NCI-H524 treated with DMSO at 0.1 percent for 48 hours (cell line): ENCODE results near the gene SP3.

Experiments used
- DNase-seq: peaks from one replicate; lab custom pipeline; 2025; lab: John Stamatoyannopoulos, UW

SP3 gene

DNA sequence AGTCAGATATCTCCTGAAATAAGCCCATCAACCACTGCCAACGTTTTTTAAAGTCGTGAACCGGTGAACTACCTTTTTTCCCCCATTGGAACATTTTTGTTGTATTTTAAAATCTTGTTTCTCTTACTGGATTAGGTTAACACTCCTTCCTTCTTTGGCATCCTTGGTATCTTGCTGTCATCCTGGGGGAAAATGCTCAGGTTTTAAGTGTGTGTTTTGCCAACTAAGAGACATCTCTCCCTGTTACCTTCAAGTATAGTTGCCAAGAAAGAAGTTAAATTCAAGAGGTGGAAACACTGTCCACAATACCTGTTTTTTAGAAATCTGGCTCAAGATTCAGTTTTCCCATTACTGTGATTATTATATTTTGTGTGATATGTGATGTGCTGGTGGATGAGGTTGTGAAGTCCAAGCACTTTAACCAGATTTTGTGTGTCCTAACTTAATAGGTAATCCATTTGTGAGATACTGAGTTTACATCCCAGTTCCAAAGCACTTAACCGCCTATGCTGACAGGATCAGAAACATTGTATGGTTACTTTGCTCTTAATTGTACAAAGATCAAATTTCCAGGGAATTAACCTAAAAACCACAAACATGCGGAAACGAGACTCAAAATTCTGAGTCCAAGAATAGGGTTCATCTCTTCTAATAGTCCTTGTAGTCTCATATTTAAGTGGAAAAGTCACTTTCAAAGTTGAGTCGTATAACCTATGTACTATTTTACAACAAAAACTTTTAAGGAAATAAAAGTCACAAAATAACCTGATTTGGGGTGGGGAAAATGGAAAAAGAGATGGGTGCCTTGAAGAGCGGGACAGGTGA is 1.3 kb upstream of the SP3 start:
- DNase-seq = no peak

GRCh38 chr2:173964565-173965371 is 405 bp downstream of the SP3 start:
- DNase-seq = no peak

DNA sequence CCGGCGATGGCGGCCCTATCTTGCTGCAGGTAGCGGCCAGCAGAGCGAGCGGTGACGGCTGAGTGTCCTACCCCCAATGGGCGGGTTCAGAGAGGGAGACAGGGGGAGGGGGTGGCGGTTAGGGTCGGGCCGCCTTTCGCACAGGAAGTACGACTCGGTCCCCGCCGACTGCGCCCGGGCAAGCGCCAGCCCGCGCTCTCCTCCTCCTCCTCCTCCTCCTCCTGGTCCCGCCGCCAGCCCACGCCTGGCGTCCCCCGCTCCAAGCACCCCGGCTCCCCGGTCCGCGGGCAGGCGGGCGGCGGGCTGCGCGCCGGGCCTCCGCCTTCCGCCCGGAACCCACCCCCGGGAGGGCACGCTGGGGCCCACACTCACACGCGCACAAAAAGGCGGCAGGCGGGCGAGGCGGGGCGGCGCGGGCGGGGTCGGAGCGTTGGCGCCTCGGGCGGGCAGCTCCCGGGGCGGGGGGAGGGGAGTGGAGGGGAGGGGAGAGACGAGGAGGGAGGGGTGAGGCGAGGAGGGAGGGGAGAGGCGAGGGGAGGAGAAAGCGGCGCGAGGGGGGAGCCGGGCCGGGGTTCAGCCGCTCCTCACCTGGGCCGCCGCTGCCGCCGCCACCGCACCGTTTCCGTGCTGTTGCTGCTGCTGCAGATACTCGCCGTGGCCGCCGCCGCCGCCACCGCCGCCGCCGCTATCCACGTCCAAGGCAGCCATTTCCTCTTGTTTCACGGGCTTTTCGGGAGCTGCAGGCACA is 1.2 kb downstream of the SP3 start:
- DNase-seq = no peak

- no peak for DNase-seq
Measured at GRCh38 chr2:173963323-173963816, 1.8 kb downstream of the SP3 start.

GRCh38 chr2:173962583-173963110 is 2.5 kb downstream of the SP3 start:
- DNase-seq = no peak

- DNase-seq = no peak
Measured at GRCh38 chr2:173962031-173962430, 3.1 kb downstream of the SP3 start.

GRCh38 chr2:173961346-173961705 is 3.8 kb downstream of the SP3 start:
- no peak for DNase-seq

DNA sequence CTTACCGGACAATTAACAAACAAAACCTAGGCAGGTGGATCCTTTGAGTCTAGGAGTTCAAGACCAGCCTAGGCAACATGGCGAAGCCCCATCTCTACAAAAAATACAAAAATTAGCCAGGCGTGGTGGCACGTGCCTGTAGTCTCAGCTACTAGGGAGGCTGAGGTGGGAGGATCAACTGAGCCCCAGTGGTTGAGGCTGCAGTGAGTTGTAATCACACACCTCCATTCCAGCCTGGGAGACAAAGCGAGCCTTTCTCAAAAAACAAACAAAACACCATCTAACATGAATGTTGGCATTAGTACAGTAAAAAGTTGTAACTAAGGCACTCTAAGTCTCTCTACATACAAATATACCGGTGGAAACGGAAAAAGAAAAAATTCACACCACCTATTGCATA is 5.3 kb downstream of the SP3 start:
- DNase-seq = no peak

DNA sequence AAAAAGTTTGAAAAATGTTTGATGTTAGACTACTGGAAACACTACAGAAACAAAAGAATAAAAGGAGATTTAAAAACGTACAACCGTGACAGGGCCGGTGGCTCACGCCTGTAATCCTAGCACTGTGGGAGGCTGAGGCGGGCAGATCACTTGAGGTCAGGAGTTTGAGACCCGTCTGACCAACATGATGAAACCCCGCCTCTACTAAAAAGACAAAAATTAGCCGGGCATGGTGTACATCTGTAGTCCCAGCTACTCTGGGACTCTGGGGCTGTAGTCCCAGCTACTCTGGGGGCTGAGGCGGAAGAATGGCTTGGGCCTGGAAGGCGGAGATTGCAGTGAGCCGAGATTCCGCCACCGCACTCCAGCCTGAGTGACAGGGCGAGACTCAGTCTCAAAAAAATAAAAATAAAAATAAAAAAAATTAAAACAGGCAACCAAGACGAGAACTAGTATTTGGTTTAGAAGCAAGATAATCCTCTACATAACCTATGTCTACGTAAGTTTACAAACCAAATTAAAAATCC is 5.8 kb downstream of the SP3 start:
- DNase-seq = no peak

DNA sequence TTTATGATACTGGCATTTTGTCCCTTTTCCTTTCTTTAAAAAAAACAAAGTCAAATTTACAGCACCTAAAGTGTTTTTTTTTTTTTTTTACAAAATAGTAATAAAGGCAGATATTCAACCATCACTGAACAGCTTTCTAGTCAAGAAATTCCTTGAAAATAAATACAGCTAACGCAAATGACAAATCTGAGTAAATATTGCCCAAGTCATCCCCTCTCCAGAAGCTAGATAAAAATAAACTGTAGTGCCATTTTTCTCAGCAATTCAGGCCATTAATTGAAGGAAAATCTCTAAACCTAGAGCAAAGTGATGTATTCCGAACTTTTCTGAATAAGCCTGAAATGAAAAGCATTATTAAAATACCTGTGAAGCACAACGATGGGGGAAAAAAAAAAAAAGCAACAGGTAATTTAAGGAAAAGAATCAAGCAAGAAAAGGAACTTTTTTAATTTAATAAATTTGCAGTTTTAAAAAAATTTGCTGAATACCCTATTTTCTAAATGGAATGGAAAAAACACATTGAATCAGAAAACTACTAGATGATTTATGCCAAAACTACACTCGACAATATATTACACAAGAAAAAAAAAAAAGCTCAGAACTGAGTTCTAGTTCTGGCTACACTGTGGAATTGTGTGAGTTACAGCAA is 6.9 kb downstream of the SP3 start:
- no peak for DNase-seq

- DNase-seq = no peak
Measured at GRCh38 chr2:173957517-173957916, 7.7 kb downstream of the SP3 start.

DNA sequence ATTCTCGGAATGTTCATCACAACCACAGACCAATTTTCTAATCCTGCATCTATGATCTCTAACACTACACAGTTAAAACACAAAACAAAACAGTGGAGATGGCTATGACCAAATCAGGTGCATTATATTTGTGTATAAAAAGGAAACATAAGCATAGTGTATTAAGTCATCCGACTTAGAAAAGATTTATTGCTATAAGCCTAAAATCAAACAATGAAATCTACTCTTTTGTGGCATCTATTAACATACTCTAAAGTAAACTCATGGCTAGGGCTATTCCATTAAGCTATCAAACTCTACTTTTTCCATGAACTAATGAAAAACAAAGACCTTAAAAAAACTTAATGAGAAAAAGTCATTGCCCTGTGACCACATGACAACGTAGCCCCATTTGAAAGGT is 8.7 kb downstream of the SP3 start:
- DNase-seq = no peak

- no peak for DNase-seq
Measured at GRCh38 chr2:173955867-173956266, 9.3 kb downstream of the SP3 start.

- DNase-seq = no peak
Measured at GRCh38 chr2:173955004-173955403, 10.2 kb downstream of the SP3 start.

DNA sequence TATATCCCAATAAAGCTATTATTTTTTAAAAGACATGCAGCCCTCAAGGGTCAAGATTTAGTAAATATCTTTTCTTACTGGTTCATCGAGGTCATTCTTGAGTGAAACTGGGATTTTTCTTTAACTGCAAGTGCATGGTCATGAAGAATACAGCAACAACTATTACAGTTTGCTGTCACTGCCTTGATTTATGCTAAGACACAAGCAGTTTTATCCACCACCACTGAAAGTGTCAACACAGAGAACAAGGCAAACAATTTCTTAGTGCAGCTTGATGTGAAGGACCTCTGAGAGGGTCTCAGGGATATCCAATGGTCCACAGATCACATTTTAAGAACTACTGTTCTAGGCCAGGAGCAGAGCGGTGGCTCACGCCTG is 12.1 kb downstream of the SP3 start:
- no peak for DNase-seq

GRCh38 chr2:173952267-173953046 is 12.7 kb downstream of the SP3 start:
- DNase-seq = no peak

DNA sequence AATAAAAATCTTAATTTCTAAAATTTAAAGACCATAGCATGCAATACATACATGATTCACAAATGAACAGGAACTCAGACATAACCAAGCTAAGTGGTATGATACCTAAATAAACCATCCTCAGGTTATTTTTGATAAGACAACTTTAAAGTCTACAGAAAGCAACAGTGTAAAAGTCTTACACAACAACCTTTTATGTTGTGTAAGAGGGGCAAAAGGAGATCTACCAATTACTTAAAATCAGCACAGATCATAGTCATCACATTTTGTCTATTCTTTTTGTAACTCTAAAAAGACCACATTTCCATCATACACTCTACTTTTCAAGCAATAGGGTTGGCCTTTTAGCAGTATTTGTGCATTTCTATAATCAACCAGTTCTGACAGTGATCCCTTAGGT is 16.3 kb downstream of the SP3 start:
- no peak for DNase-seq

DNA sequence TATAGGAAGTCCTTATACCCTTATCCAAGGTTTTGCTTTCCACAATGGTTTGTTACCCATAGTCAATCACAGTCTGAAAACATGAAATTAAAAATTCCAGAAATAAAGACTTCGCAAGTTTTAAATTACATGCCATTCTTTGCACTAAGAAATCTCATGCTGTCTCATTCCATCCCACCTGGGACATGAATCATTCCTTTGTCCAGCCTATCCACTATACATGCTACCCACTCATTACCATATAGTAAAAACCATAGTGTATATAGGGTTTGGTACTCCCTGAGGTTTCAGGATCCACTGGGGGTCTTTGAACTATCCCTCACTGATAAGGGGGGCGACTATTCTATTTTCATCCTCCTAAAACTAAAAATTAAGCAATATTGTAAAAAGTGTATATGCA is 17.0 kb downstream of the SP3 start:
- DNase-seq = no peak

DNA sequence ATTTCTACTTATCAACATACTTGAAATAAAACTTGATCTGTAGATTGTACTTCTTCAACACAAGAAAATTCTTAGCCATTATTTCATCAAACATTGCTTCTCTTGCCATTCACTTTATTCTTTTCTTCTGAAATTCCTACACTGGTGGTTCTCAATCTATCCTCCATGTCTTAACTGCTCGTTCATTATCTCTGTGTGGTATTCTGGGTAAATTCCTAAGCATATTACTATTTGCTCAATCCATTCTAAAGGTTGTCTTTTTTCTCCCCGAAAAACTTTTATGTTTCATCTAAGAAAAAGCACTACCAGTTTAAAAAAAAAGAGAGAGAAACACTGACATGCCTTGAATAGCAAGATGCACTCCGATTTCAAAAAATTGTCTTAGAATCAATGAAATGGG is 18.0 kb downstream of the SP3 start:
- DNase-seq = no peak

- no peak for DNase-seq
Measured at GRCh38 chr2:173943738-173944137, 21.4 kb downstream of the SP3 start.
